Stimulated activated CD4-positive, alpha-beta T cell treated with anti-CD3 and anti-CD28 coated beads, Interleukin-1b, Interleukin-23, amount 100 ng/mL, for 4 hours (primary cell): ENCODE results near the gene FASTKD1.

Experiments used
- DNase-seq, 2 donors: peaks; one replicate each; pipeline ENCODE4 v3.0.0-alpha.2; 2020; ENCODE audit warnings: low read depth in 2 of 2

FASTKD1 gene

GRCh38 chr2:169507698-169508097, 66.0 kb downstream of the FASTKD1 start:
- DNase-seq = no peak

- DNase-seq = no peak
These were observed 69.0 kb downstream of the FASTKD1 start for GRCh38 chr2:169504651-169505050.

- no peak for DNase-seq
These were observed 78.2 kb downstream of the FASTKD1 start for GRCh38 chr2:169495310-169495928.

- no peak for DNase-seq
These were observed 80.3 kb downstream of the FASTKD1 start for GRCh38 chr2:169493360-169493759.

DNA sequence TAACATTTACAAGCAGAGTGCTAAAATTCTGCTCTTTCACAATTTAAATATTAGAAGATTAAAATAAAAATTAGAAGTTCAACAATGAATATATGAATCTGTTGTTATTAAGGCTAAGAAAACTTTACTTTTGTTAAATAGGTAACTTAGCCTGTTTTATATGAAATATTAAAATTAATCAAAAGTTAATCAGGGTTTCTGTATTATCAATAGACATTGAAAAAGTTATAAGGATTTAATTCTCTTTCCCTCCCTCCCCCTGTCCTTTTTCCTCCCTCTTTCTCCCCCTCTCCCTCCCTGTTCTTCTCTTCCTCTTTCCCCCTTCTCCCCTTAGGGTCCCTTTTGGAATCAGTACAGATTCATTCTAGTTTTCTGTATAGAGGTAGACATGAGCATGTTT, 82.3 kb downstream of the FASTKD1 start:
- DNase-seq = no peak

- no peak for DNase-seq
These were observed 82.8 kb downstream of the FASTKD1 start for GRCh38 chr2:169490834-169491233.

- DNase-seq = no peak
These were observed 87.2 kb downstream of the FASTKD1 start for GRCh38 chr2:169486487-169486886.

DNA sequence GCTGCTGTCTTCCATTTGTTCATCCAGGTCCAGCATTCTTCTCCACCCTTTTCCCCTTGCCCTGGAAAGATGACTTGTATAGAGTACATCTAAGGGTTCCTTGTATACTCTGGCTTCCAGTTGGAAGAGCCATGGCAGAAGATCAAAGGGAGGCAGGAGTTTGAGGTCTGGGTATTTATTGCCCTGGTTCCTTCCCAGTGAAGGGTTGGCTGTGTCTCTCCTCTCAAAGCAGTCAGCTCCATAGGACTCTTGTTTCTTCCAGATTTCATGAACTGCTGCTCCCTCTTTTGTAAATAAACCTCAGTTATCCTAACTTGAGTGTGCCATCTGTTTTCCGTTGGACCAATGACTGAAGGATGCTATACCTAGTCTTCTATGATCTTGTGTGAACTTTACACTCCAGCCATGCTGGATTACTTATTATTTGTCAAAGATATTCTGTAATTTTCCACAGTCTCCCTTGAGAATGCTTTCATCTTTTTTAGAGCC, 88.0 kb downstream of the FASTKD1 start:
- DNase-seq = no peak

DNA sequence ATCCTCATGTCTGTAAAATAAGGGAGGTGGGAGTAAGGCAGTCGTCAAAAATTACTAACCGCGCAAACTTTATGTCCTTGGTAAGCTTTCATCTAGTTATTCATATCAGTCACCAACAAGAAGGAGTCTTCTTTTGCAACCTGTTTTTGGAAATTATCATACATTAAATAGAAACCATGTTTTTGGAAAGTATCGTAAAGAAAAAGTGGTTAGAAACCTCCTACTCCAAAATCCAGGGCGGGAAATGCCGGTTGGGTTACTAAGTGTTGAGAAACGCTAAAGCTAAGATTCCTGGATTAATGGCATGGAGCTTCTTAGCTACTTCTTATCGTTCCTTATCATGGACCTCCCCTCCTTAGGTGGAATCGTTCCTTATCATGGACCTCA, 93.6 kb downstream of the FASTKD1 start:
- no peak for DNase-seq
